Right lobe of liver (tissue), 6 donors: ENCODE measurements around the gene LGALS12. TPM values are rescaled to one million over a fixed set of nuclear protein-coding genes. Genes with fewer than 3 reads are reported as not detected.

Source experiments
- ATAC-seq, 4 donors: fragments of 200-7000 bp; cut with Tn5 transposase; one replicate each; pipeline ENCODE4 v1.9.1; 2020; ENCODE audit warnings: mild to moderate bottlenecking in 4 of 4, moderate library complexity in 4 of 4
- DNase-seq, 3 donors: peaks; one replicate each; pipeline ENCODE4 v3.0.0-alpha.2; 2020
- H3K27ac ChIP-seq, 3 donors: fragments of 200-600 bp; one replicate each; pipeline ENCODE4 v1.8.0; 2022
- H3K27me3 ChIP-seq, 2 donors: fragments of 200-600 bp; one replicate each; pipeline ENCODE4 v1.8.0; 2022
- H3K36me3 ChIP-seq, 4 donors: fragments of 200-600 bp; sonication (generic) in 1 of 4; one replicate each; pipeline versions ENCODE4 v1.5.1 to v1.8.0; 2017 to 2022; ENCODE audit warnings: control low read depth in 1 of 4
- H3K4me1 ChIP-seq, 4 donors: fragments of 200-600 bp; sonication (generic) in 1 of 4; one replicate each; pipeline versions ENCODE4 v1.5.1 to v1.8.0; 2017 to 2022; ENCODE audit warnings: control low read depth in 1 of 4
- H3K4me3 ChIP-seq, 3 donors: fragments of 200-600 bp; one replicate each; pipeline ENCODE4 v1.8.0; 2022
- H3K9me3 ChIP-seq, 4 donors: fragments of 200-600 bp; sonication (generic) in 1 of 4; one replicate each; pipeline versions ENCODE4 v1.5.1 to v1.8.0; 2017 to 2022; ENCODE audit warnings: control low read depth in 1 of 4
- POLR2A ChIP-seq: fragments of 450-650 bp; IDR thresholded peaks from one replicate; pipeline ENCODE4 v1.6.1; 2017; ENCODE audit warnings: antibody characterized with exemption, mild to moderate bottlenecking
- WGBS: methylation state at CpG from one replicate; pipeline ENCODE4 v1.1.6; 2018; ENCODE audit warnings: low coverage, low lambda C conversion rate; ENCODE audit not compliant: insufficient coverage; ENCODE audit errors: missing lambda C conversion rate; 5-methylcytosine and 5-hydroxymethylcytosine counted together
- intact Hi-C, 2 donors: fragments of 100-400 bp; cut with DNase I; formaldehyde crosslinking; loops; one replicate each; pipeline versions ENCODE4 v1.11.2 to v1.14.1; 2022
- total RNA-seq, 6 experiments: library from RNA; depleted of rRNA in 2 of 6; stranded (reverse); fragments of >200 nt in 2 of 6; fragmentation: NEBNext Ultra II Directional in 3 of 6; extraction: Animal tissue kit (Norgen Biotek cat#: 25700) in 3 of 6; gene quantifications; one replicate each; pipeline versions ENCODE4 v1.1.0 to v1.2.4, GENCODE V29; 2016 to 2023
- TF ChIP-seq, protein P1 (sequence below), 4 donors: fragments of 200-600 bp in 3 of 4; fragments of 450-650 bp in 1 of 4; IDR thresholded peaks; one replicate each; pipeline versions ENCODE4 v1.5.1 to v1.8.0; 2016 to 2022; ENCODE audit warnings: antibody characterized with exemption in 4 of 4, mild to moderate bottlenecking in 2 of 4
- donor health status: DM: no; HTN: yes; CAD: no.
- donor health status: DM: no; HTN: no; CAD: no.
- donor health status: DM: no; HTN: no; CAD: no.
- donor health status: DM: no; HTN: yes; CAD: no.
- donor health status: DM: no; HTN: yes; CAD: no.

LGALS12 gene
- total RNA-seq, 6 experiments from 2014 or later = 0.15 TPM; not detected in 5

DNA sequence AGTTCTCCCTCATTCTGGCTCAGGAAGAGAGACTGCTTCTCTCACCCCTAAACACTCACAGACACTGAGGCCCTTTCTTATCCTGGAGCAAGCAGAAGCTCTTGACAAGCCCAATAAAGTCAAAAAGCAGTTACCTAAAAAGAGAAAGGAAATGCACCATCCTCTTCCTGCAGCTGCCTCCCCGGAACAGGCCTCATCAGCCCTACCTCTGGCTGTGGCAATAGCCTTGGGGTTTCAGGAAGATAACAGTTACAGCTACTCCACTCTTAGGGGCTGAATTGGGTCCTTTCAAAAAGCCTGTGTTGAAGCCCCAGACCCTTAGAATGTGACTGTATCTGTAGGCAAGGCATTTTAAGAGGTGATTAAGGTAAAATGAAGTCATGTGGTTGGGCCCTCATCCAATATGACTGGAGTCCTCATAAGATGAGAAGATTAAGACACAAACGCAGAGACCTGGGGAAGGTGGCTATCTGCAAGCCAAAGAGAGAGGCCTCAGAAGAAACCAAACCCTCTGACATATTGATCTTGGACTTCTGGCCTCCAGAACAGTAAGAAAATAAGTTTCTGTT is 3.5 kb upstream of the LGALS12 start:
- Histone ChIP-seq H3K9me3 (no peaks in the 10 kb centered on the region), H3K4me1 (peaks cover 0 to 35% (median 7%) of the 10 kb centered on the region in 4 donors), H3K27me3 (no peaks in the 10 kb centered on the region), H3K27ac (no peak overlapping the region), H3K36me3 (no peaks in the 10 kb centered on the region), H3K4me3 (no peak overlapping the region)
- DNase-seq (no peak), ATAC-seq (no peak)
- WGBS = 50% methylated on average over 2 of the region's 2 CpGs
- intact Hi-C loops = no loop called here
- no peak for TF ChIP-seq POLR2A
- TF ChIP-seq, protein P1, sequence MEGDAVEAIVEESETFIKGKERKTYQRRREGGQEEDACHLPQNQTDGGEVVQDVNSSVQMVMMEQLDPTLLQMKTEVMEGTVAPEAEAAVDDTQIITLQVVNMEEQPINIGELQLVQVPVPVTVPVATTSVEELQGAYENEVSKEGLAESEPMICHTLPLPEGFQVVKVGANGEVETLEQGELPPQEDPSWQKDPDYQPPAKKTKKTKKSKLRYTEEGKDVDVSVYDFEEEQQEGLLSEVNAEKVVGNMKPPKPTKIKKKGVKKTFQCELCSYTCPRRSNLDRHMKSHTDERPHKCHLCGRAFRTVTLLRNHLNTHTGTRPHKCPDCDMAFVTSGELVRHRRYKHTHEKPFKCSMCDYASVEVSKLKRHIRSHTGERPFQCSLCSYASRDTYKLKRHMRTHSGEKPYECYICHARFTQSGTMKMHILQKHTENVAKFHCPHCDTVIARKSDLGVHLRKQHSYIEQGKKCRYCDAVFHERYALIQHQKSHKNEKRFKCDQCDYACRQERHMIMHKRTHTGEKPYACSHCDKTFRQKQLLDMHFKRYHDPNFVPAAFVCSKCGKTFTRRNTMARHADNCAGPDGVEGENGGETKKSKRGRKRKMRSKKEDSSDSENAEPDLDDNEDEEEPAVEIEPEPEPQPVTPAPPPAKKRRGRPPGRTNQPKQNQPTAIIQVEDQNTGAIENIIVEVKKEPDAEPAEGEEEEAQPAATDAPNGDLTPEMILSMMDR (IDR thresholded peaks at IDR 0.05) = no peak

GRCh38 chr11:63503492-63503891 is 2.4 kb upstream of the LGALS12 start:
- peak in 3 of 4 donors; percentile 5 to 9 (median 8) for ATAC-seq
- TF ChIP-seq, protein P1 (IDR thresholded peaks at IDR 0.05) = no peak
- TF ChIP-seq POLR2A = no peak
- H3K27me3 ChIP-seq = no peaks in the 10 kb centered on the region
- H3K9me3 ChIP-seq = no peaks in the 10 kb centered on the region
- H3K4me3 ChIP-seq = no peak overlapping the region
- peak in 2 of 3 donors; percentile 24 to 46 for DNase-seq
- intact Hi-C loops = no loop called here
- peaks cover 0 to 44% (median 7%) of the 10 kb centered on the region in 4 donors for H3K4me1 ChIP-seq
- 54% methylated on average over 5 of the region's 6 CpGs for WGBS
- no peaks in the 10 kb centered on the region for H3K36me3 ChIP-seq
- no peak overlapping the region for H3K27ac ChIP-seq

- WGBS = 80% methylated on average over 1 of the region's 1 CpG
- intact Hi-C loops = no loop called here
- peaks cover 0 to 45% (median 7%) of the 10 kb centered on the region in 4 donors for H3K4me1 ChIP-seq
- H3K27me3 ChIP-seq = no peaks in the 10 kb centered on the region
- H3K27ac ChIP-seq = no peak overlapping the region
- TF ChIP-seq POLR2A = no peak
- TF ChIP-seq, protein P1 (IDR thresholded peaks at IDR 0.05) = no peak
- H3K9me3 ChIP-seq = no peaks in the 10 kb centered on the region
- no peak for ATAC-seq
- no peaks in the 10 kb centered on the region for H3K36me3 ChIP-seq
- no peak overlapping the region for H3K4me3 ChIP-seq
- no peak for DNase-seq
These were observed 1.8 kb upstream of the LGALS12 start for GRCh38 chr11:63504054-63504453.

DNA sequence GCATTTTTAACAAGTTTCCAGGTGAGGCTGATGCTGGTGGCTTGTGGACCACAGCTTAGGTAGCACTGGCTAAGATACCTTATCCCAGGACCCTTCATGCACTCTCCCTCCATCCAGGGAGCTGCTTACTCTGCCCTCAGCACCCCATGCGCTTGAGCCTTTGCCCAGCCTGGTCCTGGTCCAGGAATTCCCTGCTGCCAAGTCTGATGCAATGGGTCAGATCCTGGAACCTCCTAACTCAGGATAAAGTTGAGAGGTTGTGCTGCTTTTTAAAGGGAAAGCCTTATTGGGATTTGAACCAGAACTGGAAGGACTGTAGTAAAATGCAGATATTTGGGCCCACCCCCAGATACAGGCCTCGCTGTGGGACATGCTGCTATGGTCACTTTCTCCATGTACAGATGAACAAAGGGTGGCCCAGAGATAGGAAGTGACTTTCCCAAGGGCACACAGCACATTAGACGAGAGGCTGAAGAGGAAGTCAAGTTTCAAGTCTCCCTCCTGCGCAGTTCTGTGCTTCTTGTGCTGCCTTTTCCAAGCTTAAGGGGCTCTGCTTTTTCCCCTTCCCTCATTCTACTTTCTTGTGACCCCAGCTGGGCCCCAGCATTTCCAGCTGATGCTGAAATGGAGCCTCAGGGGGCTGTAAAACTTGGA is 824 bp upstream of the LGALS12 start:
- no peaks in the 10 kb centered on the region for H3K27me3 ChIP-seq
- H3K4me3 ChIP-seq = no peak overlapping the region
- intact Hi-C loops = no loop called here
- no peaks in the 10 kb centered on the region for H3K36me3 ChIP-seq
- H3K27ac ChIP-seq = no peak overlapping the region
- 39% methylated on average over 3 of the region's 4 CpGs for WGBS
- DNase-seq = peak; percentile 71 to 89 (median 85)
- peaks cover 0 to 48% (median 8%) of the 10 kb centered on the region in 4 donors for H3K4me1 ChIP-seq
- H3K9me3 ChIP-seq = no peaks in the 10 kb centered on the region
- TF ChIP-seq POLR2A = no peak
- TF ChIP-seq, protein P1 (IDR thresholded peaks at IDR 0.05) = no peak
- peak; percentile 81 to 87 (median 83) for ATAC-seq
